GM19025 (cell line): ENCODE results near the gene C16orf92.

Experiments used
- ATAC-seq: cut with Tn5 transposase; IDR thresholded peaks from one replicate; pipeline ENCODE4 v1.9.1; 2021; ENCODE audit warnings: mild to moderate bottlenecking, low read depth, moderate library complexity; ENCODE audit not compliant: unreplicated experiment

The C16orf92 gene

DNA sequence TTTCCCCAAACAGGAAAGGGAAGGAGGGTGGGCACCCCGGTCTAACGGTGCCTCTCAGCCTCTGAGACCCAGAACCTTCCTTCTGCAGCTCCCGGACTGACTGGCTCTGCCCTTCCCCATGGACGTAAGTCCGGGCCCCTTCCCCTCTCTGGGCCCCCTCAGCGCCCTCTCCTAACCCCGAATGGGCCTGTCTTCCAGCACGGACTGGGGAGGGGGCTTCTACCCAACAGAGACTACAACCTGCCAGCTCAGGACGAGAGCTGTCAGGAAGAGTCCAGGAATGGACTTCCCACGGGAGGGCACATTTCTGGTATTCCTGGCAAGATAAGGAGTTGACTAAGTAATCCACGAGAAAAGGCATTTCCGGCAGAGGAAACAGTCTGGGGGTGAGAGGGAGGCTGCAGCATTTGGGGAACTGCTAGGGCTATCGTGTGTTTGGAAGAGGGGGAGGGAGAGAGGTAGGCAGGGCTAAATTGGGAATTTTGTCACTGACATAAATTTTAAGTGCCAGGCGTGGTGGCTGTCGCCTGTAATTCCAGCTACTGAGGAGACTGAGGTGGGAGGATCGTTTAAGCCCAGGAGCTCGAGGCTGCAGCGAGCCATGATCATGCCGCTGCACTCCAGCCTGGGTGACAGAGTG lies 30.5 kb downstream of the C16orf92 start:
- no peak for ATAC-seq

DNA sequence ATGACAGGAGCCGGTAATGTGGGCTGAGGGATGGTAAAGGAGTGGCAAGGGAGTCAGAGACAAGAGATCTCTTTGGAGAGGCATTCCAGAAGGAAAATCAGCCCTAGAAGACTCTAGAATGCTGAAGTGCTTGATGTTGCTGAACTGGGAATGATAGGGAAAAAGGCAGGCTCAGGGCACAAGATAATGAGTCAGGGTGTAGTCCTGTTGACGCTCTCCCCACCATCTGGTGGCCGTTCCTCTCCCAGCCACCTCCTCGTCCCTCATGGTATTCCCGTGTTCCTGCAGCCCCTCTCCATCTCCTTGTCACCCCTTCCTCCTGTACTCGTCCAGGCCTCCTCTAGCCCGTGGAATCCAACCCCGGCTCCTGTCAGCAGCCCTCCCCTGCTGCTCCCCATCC lies 31.5 kb downstream of the C16orf92 start:
- no peak for ATAC-seq

DNA sequence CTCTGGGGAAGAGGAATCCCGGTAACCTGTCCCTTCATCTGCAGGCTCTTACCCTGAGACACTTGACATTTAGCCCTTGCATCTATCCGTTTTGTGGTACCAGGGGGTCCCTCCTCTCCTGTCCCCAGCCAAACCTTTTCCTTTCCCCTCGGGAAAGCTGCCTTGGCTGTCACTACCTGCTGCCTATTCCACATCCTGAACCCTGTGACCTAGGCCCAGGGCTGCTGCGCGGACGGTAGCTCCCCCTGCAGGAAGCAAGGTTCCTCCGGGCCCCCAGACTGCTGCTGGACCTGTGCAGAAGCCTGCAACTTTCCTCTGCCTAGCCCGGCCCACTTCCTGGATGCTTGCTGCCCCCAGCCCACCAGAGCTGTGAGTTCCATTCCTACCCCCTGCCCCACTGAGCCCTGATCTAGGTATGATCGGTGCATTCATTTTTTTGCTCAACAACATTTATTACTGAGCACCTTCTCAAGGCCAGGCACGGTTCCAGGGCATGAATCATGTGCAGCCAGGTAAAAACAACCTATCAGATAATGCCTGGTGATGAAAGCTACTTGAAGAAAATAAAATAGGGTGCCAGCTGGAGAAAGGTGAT lies 32.1 kb downstream of the C16orf92 start:
- no peak for ATAC-seq

DNA sequence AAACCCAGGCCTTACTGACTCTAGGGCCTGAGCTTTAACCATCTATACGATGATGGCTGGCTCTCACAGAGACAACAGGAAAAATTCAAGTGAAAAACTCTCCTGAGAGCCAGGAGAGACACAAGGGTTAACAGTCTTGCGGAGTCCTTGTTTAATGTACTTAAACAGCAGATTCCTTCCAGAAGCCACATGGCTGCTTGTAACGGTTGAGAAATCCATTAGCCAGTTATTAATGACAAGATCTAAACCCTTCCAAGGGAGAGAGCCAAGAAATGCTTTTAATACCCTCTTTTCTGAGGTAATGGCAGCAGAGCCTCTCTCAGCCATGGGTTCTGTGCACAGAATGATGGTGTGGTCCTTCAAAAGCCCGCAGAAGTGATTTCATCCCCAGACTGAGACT lies 37.3 kb downstream of the C16orf92 start:
- ATAC-seq = no peak

DNA sequence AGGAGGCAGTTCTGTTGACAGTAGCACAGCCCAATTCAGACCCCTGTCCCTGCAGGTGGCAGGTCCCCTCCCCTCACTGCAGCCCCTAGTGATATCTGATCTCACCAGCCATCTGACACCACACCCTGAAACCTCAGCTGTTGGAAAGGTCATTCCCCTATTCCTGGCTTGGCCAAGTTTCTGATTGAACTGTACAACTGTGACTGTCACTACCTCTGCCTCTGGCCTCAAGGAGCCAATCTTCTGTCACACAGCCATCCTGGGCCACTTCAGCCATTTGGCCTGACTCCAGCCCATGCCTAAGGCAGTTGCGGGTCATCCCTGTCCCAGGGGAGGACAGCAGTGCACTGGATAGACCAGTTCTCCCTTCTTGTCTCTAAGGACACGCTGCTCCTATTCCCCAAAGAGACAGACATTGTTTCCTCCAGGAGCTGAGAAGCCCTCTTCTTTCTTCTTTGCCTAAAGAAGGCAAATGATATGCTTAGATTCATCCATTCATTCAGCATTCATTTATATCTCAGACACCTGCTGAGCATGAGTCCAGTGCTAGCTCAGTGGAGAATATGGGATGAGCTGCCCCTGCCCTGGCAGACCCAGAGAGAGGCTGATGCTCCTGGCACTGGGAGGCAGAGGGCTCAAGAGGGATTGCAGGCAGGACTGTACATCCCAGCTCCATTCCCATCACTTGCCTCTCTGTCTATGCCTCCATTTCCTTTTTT lies 38.0 kb downstream of the C16orf92 start:
- ATAC-seq = no peak

DNA sequence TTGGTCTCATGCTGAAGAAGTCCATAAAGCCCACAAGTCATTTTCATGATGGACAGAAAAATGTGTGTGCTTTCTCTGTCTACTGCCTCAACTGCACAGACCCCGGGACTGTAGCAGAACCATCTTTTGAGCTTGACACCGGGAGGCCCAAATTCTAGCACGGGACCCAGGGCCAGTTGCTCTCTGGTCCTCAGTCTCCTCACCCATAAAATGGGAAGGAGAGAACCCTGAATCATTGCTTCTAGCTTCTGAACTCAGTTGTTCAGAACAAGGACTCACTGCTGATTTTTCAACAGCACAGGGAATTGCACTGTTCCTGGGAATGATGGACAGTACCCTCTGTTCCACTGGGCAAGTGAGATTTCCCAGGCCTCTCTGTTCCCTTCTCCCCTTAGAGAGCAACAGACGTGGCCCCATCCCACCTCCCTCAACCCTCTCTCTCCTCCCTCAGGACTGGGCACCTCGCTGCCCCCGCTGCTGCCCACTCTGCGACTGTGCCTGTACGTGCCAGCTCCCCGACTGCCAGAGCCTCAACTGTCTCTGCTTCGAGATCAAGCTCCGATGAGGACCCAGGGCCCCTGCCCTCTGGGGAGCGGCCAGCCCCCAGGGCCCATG lies 40.4 kb downstream of the C16orf92 start:
- ATAC-seq = no peak

DNA sequence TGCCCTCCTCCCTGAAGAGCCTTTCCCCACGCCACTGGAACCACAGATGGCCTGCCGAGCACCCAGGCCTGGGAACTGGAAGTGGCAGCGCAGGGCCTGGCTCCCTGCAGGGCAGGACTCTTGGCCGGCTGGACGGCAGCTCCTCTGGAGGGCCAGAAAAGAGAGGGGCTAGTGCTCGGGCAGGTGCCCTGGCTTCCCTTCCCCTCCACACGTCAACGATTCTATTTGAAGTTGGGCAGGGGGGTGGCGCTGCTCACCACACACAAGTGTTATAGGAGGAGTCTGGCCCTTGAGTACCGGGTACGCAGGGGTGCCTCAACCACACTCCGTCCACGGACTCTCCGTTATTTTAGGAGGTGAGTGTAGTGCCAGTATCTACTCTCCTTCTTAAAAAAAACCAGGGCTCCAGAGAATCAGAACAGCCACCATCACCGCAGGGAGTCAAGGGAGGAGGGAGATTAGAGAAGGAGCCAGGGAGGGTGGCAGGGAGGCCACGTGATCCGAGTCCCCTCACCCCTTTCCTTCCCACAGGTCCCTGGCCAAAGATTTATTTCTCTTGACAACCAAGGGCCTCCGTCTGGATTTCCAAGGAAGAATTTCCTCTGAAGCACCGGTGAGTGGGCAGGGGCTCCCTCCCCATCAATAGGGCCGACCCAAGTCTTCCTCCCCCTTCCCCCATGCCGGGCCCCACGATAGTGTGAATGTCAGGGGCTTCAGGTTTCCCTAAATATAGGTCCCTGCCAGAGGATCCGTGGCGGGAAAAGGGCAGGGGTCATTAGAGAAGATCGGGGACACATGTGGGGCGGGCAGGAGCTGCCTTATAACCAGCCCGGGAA lies 41.1 kb downstream of the C16orf92 start:
- peak; percentile 22 for ATAC-seq

DNA sequence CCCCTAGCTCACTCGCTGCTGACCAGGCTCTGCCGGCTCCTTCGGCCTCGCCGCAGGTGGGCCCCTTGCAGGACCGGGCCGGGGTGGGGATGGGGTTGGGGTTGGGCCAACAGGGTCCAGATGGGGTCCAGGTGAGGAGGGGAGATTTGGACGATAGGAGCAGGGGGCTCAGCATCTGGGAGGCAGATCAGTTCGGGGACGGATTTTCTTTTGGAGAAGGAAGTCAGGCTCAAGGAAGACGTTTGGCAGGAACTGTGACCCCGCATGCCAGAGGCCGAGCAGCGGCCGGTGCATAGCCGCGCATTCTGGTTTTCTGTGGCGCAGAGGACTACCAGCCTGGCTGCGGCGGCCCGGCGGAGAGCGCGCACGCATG lies 41.7 kb downstream of the C16orf92 start:
- ATAC-seq = no peak

DNA sequence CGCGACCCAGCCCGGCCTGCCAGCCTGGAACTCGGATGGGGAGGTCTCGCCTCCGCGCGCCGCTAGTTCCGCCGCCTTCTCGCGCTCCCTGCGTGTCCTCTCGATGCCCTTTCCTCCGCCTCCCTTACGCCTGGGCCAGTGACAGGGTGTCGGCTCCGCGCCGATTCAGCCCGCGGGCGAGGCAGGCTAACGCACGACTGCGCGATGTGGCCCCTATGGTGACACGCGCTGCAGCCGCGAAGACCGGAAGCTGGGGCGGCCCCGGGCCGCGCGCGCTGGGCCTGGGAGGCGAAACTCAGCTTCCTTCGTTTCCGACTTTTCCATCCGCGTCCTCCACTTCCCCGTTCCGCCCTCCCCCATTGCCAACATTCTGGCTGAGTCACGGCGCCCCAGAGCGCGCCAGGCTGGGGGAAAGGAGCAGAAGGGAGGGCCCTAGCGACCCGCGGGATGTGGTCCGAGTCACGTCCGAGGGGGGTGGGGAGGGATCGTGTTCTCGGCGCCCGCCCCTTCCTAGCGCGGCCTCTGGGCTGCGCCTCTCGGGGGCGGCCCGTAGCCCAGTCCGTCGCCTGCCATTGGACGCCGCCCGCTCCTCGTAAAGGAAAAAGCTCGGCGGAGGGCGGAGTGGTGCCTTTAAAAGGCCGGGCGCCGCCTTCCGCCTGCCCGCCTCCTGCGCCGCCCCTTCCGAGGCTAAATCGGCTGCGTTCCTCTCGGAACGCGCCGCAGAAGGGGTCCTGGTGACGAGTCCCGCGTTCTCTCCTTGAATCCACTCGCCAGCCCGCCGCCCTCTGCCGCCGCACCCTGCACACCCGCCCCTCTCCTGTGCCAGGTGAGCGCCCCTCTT lies 42.3 kb downstream of the C16orf92 start, which contains the start of gene ALDOA:
ALDOA (plus strand) TSS at position 659 of the 841 bp plus-strand sequence. CDS start 1,138 bp downstream, outside the sequence.
- ATAC-seq = peak; percentile 84

DNA sequence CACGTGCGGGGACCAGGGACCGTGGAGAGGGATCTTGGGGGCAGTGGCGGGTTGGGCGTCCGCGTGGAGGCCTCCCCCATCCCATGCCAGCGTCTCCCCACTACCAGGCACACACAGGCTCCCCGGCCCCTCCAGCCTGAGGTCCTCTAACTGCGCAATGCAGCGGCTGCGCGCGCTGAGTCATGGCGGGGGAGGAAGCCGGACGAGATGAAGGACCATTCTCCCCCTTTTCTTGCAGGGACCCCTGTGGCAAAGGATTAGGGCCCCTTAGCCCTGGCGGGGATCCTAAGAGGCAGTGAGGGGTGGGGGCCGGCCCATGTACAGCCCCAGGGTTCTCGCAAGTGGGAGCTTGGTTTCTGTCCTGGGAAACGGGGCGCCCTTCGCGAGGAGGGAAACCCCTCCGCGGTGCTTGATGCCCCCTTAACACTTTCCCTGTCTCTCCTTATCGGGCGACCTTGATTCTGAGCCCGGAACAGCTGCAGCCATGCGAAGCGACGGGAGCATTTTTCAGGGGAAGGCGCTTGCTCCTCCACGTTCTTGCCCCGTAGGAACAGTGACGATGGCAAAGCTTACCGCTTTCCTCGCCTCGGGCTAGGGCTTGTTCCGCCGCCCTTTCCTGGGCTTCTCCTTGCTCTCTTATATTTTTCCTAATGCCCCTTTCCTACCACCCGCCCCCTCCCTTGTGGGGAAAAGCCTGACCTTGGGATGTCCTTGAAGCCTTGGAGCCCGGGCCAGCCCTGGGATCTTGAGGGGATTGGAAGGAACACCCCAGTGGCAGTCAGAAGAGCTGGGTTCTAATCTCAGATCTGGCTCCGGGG lies 43.2 kb downstream of the C16orf92 start:
- no peak for ATAC-seq

DNA sequence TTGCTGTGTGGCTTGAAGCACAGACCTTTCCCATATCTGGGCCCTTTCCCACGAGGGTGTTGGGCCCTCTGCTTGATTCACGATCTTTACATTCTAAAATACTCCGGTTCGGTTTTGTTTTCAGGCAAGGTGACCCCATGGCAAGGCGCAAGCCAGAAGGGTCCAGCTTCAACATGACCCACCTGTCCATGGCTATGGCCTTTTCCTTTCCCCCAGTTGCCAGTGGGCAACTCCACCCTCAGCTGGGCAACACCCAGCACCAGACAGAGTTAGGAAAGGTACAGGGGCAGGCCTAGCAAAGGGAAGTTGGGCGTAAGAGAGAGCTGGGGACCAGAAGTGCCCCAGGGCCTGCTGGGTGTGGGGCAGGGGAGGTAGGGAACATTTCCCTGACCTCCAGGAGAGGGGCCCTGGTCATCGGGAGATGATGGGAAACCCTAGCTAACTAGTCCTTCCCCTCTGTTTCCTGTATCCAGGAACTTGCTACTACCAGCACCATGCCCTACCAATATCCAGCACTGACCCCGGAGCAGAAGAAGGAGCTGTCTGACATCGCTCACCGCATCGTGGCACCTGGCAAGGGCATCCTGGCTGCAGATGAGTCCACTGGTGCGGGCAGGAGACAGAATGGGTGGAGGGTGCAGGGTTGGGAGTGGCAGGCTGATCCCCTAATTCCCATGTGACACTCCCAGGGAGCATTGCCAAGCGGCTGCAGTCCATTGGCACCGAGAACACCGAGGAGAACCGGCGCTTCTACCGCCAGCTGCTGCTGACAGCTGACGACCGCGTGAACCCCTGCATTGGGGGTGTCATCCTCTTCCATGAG lies 44.0 kb downstream of the C16orf92 start:
- ATAC-seq = no peak

DNA sequence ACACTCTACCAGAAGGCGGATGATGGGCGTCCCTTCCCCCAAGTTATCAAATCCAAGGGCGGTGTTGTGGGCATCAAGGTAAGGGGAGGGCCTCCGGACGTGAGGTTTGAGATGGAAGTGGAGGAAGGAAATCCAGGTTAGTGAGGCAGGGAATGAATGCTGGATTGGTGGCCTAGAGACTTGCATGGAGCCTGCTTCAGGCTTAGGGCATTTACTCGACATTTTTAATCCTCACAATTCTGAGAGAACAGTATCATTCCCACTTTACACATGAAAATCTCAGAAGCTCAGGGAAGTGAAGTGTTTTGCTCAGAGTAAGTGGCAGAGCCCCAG lies 44.6 kb downstream of the C16orf92 start:
- ATAC-seq = no peak

DNA sequence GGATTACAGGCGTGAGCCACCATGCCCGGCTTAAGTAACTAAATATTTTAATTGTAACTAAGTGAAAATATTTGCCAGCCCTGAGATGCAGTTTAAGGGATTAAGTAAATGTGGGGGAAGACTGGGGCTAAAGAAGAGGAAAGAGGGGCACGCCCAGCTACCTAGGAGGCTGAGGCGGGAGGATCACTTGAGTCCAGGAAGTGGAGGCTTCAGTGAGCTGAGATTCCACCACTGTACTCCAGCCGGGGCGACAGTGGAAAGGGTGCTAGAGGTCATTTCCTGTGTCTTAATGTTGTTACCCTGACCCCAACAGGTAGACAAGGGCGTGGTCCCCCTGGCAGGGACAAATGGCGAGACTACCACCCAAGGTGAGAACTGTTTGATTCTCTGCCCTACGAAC lies 45.3 kb downstream of the C16orf92 start:
- ATAC-seq = no peak

DNA sequence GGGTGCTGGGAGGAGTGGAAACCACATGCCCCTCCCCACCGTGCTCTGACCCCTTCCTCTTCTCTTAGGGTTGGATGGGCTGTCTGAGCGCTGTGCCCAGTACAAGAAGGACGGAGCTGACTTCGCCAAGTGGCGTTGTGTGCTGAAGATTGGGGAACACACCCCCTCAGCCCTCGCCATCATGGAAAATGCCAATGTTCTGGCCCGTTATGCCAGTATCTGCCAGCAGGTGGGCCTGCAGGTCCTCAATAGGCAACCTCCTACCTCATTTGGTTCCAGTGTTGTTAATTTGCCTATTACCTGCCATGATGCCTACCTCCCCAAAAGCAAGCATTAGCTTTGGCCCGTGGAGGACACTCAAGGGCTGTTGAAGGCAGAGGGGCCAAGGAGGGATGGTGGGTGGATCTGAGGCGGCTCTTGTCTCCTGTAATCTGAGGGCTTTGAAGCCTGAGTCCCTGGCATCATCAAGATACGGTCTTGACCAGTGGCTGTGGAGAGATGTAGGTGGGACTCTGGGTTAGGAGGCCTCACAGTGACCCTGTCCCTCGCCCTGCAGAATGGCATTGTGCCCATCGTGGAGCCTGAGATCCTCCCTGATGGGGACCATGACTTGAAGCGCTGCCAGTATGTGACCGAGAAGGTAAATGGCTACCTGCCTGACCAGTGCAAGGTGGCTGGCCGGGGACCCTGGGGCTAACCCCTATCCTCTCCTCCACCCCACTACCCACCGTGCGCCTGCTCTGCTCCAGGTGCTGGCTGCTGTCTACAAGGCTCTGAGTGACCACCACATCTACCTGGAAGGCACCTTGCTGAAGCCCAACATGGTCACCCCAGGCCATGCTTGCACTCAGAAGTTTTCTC lies 46.0 kb downstream of the C16orf92 start:
- no peak for ATAC-seq

DNA sequence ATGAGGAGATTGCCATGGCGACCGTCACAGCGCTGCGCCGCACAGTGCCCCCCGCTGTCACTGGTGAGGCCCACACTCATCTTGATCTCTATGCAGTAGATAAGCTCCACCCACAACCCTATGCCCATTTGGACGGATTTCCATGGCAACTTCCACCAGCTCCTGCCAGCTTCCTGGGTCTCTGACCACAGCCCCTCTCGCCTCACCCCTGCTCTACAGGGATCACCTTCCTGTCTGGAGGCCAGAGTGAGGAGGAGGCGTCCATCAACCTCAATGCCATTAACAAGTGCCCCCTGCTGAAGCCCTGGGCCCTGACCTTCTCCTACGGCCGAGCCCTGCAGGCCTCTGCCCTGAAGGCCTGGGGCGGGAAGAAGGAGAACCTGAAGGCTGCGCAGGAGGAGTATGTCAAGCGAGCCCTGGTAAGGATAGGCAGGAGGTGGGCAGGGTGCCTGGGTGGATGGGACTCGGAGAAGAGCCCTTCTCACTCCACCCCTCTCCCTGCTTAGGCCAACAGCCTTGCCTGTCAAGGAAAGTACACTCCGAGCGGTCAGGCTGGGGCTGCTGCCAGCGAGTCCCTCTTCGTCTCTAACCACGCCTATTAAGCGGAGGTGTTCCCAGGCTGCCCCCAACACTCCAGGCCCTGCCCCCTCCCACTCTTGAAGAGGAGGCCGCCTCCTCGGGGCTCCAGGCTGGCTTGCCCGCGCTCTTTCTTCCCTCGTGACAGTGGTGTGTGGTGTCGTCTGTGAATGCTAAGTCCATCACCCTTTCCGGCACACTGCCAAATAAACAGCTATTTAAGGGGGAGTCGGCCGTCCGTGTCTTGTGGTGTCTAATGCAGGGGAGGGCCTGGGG lies 46.8 kb downstream of the C16orf92 start:
- no peak for ATAC-seq

DNA sequence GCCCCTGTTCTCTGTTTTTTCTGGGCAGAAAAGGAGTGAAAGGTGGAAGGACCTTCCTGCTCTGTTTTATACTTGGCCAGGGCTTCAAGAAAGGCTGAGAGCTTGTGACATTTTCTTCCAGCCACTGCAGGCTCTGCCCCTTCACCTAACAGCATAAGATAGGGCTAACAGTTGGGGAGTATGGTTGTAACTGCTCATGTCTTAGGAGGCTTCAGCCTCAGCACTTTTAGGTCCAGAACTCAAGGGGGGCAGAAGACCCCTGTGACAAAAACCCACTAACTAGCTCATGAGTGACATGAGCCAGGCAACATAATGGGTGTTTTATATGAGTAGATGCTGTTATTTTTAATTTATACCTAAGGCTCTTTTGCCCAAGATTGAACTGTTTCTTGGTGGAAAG lies 47.5 kb downstream of the C16orf92 start:
- no peak for ATAC-seq
